ENCODE results near the gene EDIL3.

- TF ChIP-seq CTCF (IDR thresholded peaks at IDR 0.05), result no peak
- TF ChIP-seq EP300 (IDR thresholded peaks at IDR 0.05), result no peak
- no peak for TF ChIP-seq POLR2A (IDR thresholded peaks at IDR 0.05)
These were observed at the start of gene EDIL3 for GRCh38 chr5:84384604-84385575.

Measured in tibial nerve (tissue), 4 donors.